Prostate gland (tissue), 2 donors: ENCODE data around the gene DNAAF8. TPM values are rescaled to one million over a fixed set of nuclear protein-coding genes. Genes with fewer than 3 reads are reported as not detected.

ENCODE experiments used
- DNase-seq: peaks from one replicate; pipeline ENCODE4 v3.0.0-alpha.2; 2019; ENCODE audit warnings: low spot score
- H3K27ac ChIP-seq, 2 donors: fragments of 200-600 bp; sonication (generic); 2 replicates each; pipeline ENCODE4 v1.5.1; 2017 to 2019
- H3K27me3 ChIP-seq: fragments of 200-600 bp; sonication (generic); replicated peaks from 2 replicates; pipeline ENCODE4 v1.5.1; 2019; ENCODE audit not compliant: insufficient read depth
- H3K36me3 ChIP-seq, 2 donors: fragments of 200-600 bp; sonication (generic); 1 replicate in 1 of 2; 2 replicates in 1 of 2; pipeline versions ENCODE4 v1.5.1 to v1.8.1; 2017 to 2019
- H3K4me1 ChIP-seq: fragments of 200-600 bp; sonication (generic); replicated peaks from 2 replicates; pipeline ENCODE4 v1.5.1; 2019
- H3K4me3 ChIP-seq, 2 donors: fragments of 200-600 bp; sonication (generic); 2 replicates each; pipeline ENCODE4 v1.5.1; 2017 to 2019
- H3K9me3 ChIP-seq: fragments of 200-600 bp; sonication (generic); 2 replicates; pipeline ENCODE4 v1.5.1; 2017
- POLR2A ChIP-seq: fragments of 450-650 bp; IDR thresholded peaks from one replicate; pipeline ENCODE4 v1.6.1; 2016; ENCODE audit warnings: antibody characterized with exemption, mild to moderate bottlenecking
- POLR2AphosphoS5 ChIP-seq: sonication (generic); formaldehyde crosslinking; IDR thresholded peaks from one replicate; pipeline ENCODE4 v1.6.1; 2017; ENCODE audit warnings: antibody characterized with exemption
- WGBS: methylation state at CpG from one replicate; pipeline ENCODE4 v1.1.5; 2018; 5-methylcytosine and 5-hydroxymethylcytosine counted together
- intact Hi-C: fragments of 100-400 bp; cut with DNase I; formaldehyde crosslinking; loops from one replicate; pipeline ENCODE4 v1.14.2; 2022
- total RNA-seq, 2 donors: library from RNA; depleted of rRNA; stranded (reverse); fragments of >200 nt; gene quantifications; one replicate each; pipeline ENCODE4 v1.1.0, GENCODE V29; 2016
- TF ChIP-seq, protein P1 (sequence below), 4 experiments: fragments of 200-600 bp in 2 of 4; fragments of 450-650 bp in 2 of 4; sonication (generic) in 2 of 4; IDR thresholded peaks; 1 replicate in 3 of 4; 2 replicates in 1 of 4; pipeline ENCODE4 v1.5.1; 2016 to 2019; ENCODE audit warnings: antibody characterized with exemption in 4 of 4, mild to moderate bottlenecking in 2 of 4, moderate library complexity in 2 of 4

Gene DNAAF8
- total RNA-seq, 2 donors from 2014 or later = 7.1 to 21.9 TPM

DNA sequence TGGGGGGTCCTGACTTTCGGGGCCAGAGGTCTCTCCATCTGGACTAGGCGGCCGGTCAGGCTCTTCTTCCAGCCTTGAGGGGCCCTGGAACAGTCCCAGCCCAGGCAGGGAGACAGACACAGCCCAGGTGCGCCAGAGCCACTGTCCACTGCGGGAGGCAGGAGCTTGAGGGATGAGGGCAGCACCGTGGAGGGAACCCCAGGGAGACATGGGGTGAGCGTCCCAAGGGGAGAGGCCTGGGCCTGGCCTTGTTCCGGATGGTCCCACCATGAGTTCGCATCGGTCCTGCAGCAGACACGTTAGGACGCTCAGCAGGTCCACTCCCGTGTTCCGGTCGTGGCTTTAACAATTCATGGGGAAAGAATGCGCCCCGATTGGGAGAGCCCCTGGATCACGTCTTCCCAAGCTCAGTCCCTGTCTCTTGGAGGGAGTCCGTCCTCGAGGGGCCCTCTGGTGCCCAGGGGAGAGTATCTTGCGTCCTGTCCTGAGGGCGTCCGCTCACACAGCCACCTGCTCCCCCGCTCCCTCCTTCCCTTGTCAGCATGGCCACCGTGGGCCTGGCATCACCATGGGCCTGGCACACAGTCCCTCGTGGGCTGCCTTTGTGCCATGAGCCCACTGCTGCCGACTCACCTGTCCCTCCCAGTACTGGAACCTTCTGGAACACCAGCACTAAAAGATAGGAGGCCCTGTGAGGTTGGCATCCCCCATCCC is 47.7 kb upstream of the DNAAF8 start:
- Histone ChIP-seq H3K4me3 (no peak overlapping the region), H3K9me3 (no peaks in the 10 kb centered on the region), H3K4me1 (no peaks in the 10 kb centered on the region), H3K27me3 (no peaks in the 10 kb centered on the region), H3K36me3 (no peaks in the 10 kb centered on the region), H3K27ac (no peak overlapping the region)
- intact Hi-C loops = no loop called here
- DNase-seq = no peak
- WGBS = 87% methylated on average over 24 of the region's 27 CpGs
- TF ChIP-seq POLR2AphosphoS5 = no peak
- no peak for TF ChIP-seq POLR2A

DNA sequence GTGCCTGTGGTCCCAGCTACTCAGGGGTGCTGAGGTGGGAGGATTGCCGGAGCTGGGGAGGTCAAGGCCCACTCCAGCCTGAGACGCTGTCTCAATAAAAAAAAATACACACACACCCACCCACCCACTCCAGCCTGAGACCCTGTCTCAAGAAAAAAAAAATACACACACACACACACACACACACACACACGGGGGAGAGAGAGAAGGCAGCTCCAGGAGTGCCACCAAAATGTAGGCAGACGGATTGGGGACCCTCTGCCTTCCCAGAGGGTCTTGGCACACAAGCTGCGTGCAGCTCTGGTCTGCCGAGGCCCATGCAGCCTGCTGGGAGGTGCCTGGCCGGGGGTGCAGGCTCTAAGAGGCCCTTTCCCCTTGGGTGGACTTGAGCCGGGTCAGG is 46.9 kb upstream of the DNAAF8 start:
- WGBS = 67% methylated on average over 6 of the region's 8 CpGs
- Histone ChIP-seq H3K4me1 (no peaks in the 10 kb centered on the region), H3K9me3 (no peaks in the 10 kb centered on the region), H3K27ac (no peak overlapping the region), H3K36me3 (no peaks in the 10 kb centered on the region), H3K27me3 (no peaks in the 10 kb centered on the region), H3K4me3 (no peak overlapping the region)
- no peak for DNase-seq
- TF ChIP-seq, protein P1, sequence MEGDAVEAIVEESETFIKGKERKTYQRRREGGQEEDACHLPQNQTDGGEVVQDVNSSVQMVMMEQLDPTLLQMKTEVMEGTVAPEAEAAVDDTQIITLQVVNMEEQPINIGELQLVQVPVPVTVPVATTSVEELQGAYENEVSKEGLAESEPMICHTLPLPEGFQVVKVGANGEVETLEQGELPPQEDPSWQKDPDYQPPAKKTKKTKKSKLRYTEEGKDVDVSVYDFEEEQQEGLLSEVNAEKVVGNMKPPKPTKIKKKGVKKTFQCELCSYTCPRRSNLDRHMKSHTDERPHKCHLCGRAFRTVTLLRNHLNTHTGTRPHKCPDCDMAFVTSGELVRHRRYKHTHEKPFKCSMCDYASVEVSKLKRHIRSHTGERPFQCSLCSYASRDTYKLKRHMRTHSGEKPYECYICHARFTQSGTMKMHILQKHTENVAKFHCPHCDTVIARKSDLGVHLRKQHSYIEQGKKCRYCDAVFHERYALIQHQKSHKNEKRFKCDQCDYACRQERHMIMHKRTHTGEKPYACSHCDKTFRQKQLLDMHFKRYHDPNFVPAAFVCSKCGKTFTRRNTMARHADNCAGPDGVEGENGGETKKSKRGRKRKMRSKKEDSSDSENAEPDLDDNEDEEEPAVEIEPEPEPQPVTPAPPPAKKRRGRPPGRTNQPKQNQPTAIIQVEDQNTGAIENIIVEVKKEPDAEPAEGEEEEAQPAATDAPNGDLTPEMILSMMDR (IDR thresholded peaks at IDR 0.05) = no peak
- no peak for TF ChIP-seq POLR2A
- TF ChIP-seq POLR2AphosphoS5 = no peak
- intact Hi-C loops = no loop called here

DNA sequence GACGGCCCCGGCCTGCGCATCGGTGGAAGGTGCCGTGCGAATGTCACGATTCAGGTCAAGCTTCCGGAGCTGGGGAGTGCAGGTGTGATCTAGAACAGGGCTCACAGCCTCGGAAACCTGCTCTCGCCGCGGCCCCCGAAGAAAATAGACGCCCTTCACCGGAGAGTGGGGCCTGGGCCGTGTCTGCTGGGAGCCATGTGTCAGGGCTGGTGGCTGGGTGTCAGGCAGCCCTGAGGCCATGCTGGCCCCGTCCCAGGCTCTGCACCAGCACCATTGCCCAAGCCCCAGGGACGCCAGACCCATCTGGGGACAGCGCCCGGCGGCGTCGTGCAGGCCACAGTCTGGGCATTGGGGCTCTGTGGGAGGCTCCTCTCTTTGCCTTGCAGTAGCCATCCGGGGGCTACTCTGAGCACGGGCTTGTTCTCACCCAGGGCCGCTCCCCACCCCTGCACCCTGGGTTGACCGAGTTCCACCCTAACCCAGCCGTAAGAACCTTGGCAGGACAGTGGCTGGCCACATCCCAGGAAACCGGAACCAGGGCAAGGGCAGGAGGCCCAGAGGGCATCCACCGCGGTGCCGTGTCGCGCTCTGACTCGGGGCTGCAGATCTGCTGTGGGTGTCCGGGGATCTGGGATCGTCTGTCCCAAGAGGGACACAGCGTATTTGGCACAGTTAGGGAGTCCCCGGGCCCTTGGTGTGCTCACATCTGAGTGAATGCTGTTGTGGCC is 46.2 kb upstream of the DNAAF8 start:
- H3K9me3 ChIP-seq = no peaks in the 10 kb centered on the region
- TF ChIP-seq, protein P1 (IDR thresholded peaks at IDR 0.05) = no peak
- TF ChIP-seq POLR2AphosphoS5 = no peak
- TF ChIP-seq POLR2A = no peak
- H3K36me3 ChIP-seq = no peaks in the 10 kb centered on the region
- DNase-seq = no peak
- no peaks in the 10 kb centered on the region for H3K27me3 ChIP-seq
- H3K4me3 ChIP-seq = no peak overlapping the region
- intact Hi-C loops = no loop called here
- no peaks in the 10 kb centered on the region for H3K4me1 ChIP-seq
- H3K27ac ChIP-seq = no peak overlapping the region
- WGBS = 90% methylated on average over 39 of the region's 39 CpGs

DNA sequence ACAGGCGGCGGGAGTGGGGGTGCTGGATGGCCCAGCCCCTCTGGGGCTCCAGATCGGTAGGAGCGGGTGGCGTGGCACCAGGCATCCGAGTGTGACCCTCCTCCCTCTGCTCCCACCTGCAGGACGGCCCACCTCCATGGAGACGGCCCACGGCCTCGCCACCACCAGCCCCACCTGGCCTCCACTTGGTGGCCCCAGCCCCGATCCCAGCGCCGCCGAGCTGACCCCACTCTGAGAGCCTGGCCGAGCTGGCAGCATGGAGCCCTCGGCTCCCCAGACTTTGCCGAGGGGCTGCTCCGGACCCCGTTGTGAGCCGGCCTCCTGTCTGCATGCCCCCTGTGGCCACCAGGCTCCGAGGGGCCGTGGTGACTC is 45.7 kb upstream of the DNAAF8 start:
- WGBS = 90% methylated on average over 22 of the region's 22 CpGs
- intact Hi-C loops = no loop called here
- no peaks in the 10 kb centered on the region for H3K36me3 ChIP-seq

DNA sequence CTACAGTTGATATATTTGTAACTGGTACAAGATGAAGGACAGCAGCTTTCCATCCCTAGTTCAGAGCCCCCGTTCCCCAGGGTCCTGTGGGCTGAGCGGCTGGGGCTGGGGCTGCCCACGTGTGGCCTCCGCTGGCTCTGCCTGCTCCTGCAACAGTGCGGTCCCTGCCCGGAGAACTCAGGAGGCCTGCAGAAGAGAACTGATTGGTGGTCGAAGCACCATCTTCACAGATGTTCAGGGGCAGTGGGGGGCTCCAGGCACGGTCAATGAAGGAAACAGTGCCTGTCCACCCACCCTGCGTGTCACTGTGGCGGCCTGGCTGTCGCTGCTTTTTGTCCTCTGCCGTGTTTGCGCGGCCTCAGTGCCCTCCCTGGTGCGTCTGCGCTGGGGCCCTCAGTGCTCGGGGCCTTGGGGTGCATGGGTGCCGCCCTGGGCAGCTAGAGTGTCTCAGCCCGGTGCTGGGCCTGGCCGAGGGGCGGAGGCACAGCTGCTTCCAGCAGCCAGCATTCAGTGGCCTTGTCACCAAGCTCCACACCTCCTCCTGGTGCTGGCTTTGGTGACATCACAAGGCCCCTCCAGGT is 45.2 kb upstream of the DNAAF8 start:
- H3K4me3 ChIP-seq = no peak overlapping the region
- intact Hi-C loops = no loop called here
- no peaks in the 10 kb centered on the region for H3K36me3 ChIP-seq
- H3K27ac ChIP-seq = no peak overlapping the region
- 92% methylated on average over 21 of the region's 21 CpGs for WGBS
- TF ChIP-seq POLR2AphosphoS5 (no peak), POLR2A (no peak)
- TF ChIP-seq, protein P1 (IDR thresholded peaks at IDR 0.05) = no peak
- no peaks in the 10 kb centered on the region for H3K27me3 ChIP-seq
- DNase-seq = no peak
- no peaks in the 10 kb centered on the region for H3K4me1 ChIP-seq
- H3K9me3 ChIP-seq = no peaks in the 10 kb centered on the region

More for the DNA sequence above, 45.7 kb upstream of the DNAAF8 start:
- no peaks in the 10 kb centered on the region for H3K27me3 ChIP-seq
- no peaks in the 10 kb centered on the region for H3K4me1 ChIP-seq
- TF ChIP-seq POLR2A = no peak
- TF ChIP-seq POLR2AphosphoS5 = no peak
- TF ChIP-seq, protein P1 (IDR thresholded peaks at IDR 0.05) = no peak
- no peak overlapping the region for H3K27ac ChIP-seq
- DNase-seq = no peak
- H3K9me3 ChIP-seq = no peaks in the 10 kb centered on the region
- no peak overlapping the region for H3K4me3 ChIP-seq
